H9 (cell line): ENCODE results near the gene SSTR4. TPM values are rescaled to one million over a fixed set of nuclear protein-coding genes. Genes with fewer than 3 reads are reported as not detected.

Experiments used
- DNase-seq: peaks from one replicate; pipeline ENCODE4 v3.0.0-alpha.2; 2017
- H2AFZ ChIP-seq: one replicate; pipeline ENCODE4 v1.6.1; 2013; ENCODE audit warnings: mild to moderate bottlenecking, low read length, control low read depth, moderate library complexity
- H2AK5ac ChIP-seq: 2 replicates; pipeline ENCODE4 v1.6.1; 2013; ENCODE audit warnings: low read length, control low read depth, mixed read lengths; ENCODE audit not compliant: insufficient read length
- H2BK120ac ChIP-seq: one replicate; pipeline ENCODE4 v1.6.1; 2013; ENCODE audit warnings: low read depth, mild to moderate bottlenecking, low read length, control low read depth, inconsistent platforms; ENCODE audit not compliant: poor library complexity, severe bottlenecking
- H2BK12ac ChIP-seq: 2 replicates; pipeline ENCODE4 v1.6.1; 2013; ENCODE audit warnings: low read length, control low read depth, mixed read lengths, low read depth; ENCODE audit not compliant: insufficient read length
- H2BK15ac ChIP-seq: 2 replicates; pipeline ENCODE4 v1.6.1; 2013; ENCODE audit warnings: low read depth, low read length, control low read depth
- H2BK20ac ChIP-seq: one replicate; pipeline ENCODE4 v1.6.1; 2013; ENCODE audit warnings: low read depth, mild to moderate bottlenecking, low read length, control low read depth, inconsistent platforms; ENCODE audit not compliant: poor library complexity, severe bottlenecking
- H2BK5ac ChIP-seq: 2 replicates; pipeline ENCODE4 v1.6.1; 2013; ENCODE audit warnings: low read length, control low read depth, mixed read lengths; ENCODE audit not compliant: insufficient read length
- H3K14ac ChIP-seq: 2 replicates; pipeline ENCODE4 v1.6.1; 2013; ENCODE audit warnings: low read length, control low read depth; ENCODE audit not compliant: insufficient read depth
- H3K18ac ChIP-seq: 2 replicates; pipeline ENCODE4 v1.6.1; 2013; ENCODE audit warnings: low read depth, mild to moderate bottlenecking, mixed read lengths, low read length, control low read depth; ENCODE audit not compliant: insufficient read length
- H3K23ac ChIP-seq: 2 replicates; pipeline ENCODE4 v1.6.1; 2013; ENCODE audit warnings: low read length, control low read depth, mixed read lengths, low read depth; ENCODE audit not compliant: insufficient read length
- H3K23me2 ChIP-seq: 2 replicates; pipeline ENCODE4 v1.6.1; 2013; ENCODE audit warnings: low read depth, mild to moderate bottlenecking, mixed read lengths, low read length, control low read depth; ENCODE audit not compliant: insufficient read length, poor library complexity, severe bottlenecking
- H3K27ac ChIP-seq: 2 replicates; pipeline ENCODE4 v1.5.1; 2013; ENCODE audit warnings: low read length, control low read depth, mixed read lengths, low read depth; ENCODE audit not compliant: insufficient read length
- H3K27me3 ChIP-seq: 2 replicates; pipeline ENCODE4 v1.6.1; 2013; ENCODE audit warnings: low read length, control low read depth, inconsistent platforms; ENCODE audit not compliant: insufficient read depth
- H3K4ac ChIP-seq: 2 replicates; pipeline ENCODE4 v1.6.1; 2013; ENCODE audit warnings: low read depth, mild to moderate bottlenecking, control low read depth, inconsistent platforms, low read length, moderate library complexity
- H3K4me1 ChIP-seq: 2 replicates; pipeline ENCODE4 v1.6.1; 2013; ENCODE audit warnings: low read length, control low read depth, inconsistent platforms; ENCODE audit not compliant: insufficient read depth
- H3K4me2 ChIP-seq: 2 replicates; pipeline ENCODE4 v1.6.1; 2013; ENCODE audit warnings: low read length, control low read depth, mixed read lengths; ENCODE audit not compliant: insufficient read length, insufficient read depth
- H3K56ac ChIP-seq: 2 replicates; pipeline ENCODE4 v1.6.1; 2013; ENCODE audit warnings: low read depth, mild to moderate bottlenecking, mixed read lengths, low read length, control low read depth; ENCODE audit not compliant: insufficient read length
- H3K79me1 ChIP-seq: 2 replicates; pipeline ENCODE4 v1.6.1; 2013; ENCODE audit warnings: low read depth, mild to moderate bottlenecking, moderate library complexity, low read length, control low read depth, inconsistent platforms; ENCODE audit not compliant: insufficient read depth, poor library complexity, severe bottlenecking
- H3K79me2 ChIP-seq: 2 replicates; pipeline ENCODE4 v1.6.1; 2013; ENCODE audit warnings: low read length, control low read depth, inconsistent platforms; ENCODE audit not compliant: insufficient read depth
- H3K9ac ChIP-seq: 2 replicates; pipeline ENCODE4 v1.6.1; 2013; ENCODE audit warnings: low read length, control low read depth, mixed read lengths; ENCODE audit not compliant: insufficient read length; ENCODE audit errors: extremely low read depth
- H3K9me3 ChIP-seq: one replicate; pipeline ENCODE4 v1.6.1; 2013; ENCODE audit warnings: low read depth, low read length, inconsistent platforms; ENCODE audit not compliant: control insufficient read depth
- H3T11ph ChIP-seq: one replicate; pipeline ENCODE4 v1.6.1; 2013; ENCODE audit warnings: mild to moderate bottlenecking, low read length, control low read depth, inconsistent platforms
- H4K20me1 ChIP-seq: one replicate; pipeline ENCODE4 v1.6.1; 2013; ENCODE audit not compliant: control insufficient read depth, insufficient read length, insufficient read depth
- H4K5ac ChIP-seq: 2 replicates; pipeline ENCODE4 v1.6.1; 2013; ENCODE audit warnings: low read depth, mild to moderate bottlenecking, mixed read lengths, low read length, control low read depth; ENCODE audit not compliant: insufficient read length
- H4K8ac ChIP-seq: replicated peaks from 2 replicates; pipeline ENCODE4 v1.6.1; 2013; ENCODE audit warnings: low read length, control low read depth, mixed read lengths, low read depth; ENCODE audit not compliant: insufficient read length
- H4K91ac ChIP-seq: 2 replicates; pipeline ENCODE4 v1.6.1; 2013; ENCODE audit warnings: low read depth, mild to moderate bottlenecking, moderate library complexity, mixed read lengths, low read length, control low read depth; ENCODE audit not compliant: insufficient read length
- H3K27ac Mint-ChIP-seq, 3 experiments: 2 replicates in 2 of 3; 3 replicates in 1 of 3; pipeline ENCODE4 v1.8.0; 2020 to 2021; ENCODE audit warnings: mixed read lengths in 3 of 3, mild to moderate bottlenecking in 1 of 3, moderate library complexity in 1 of 3
- H3K27me3 Mint-ChIP-seq: 2 replicates; pipeline ENCODE4 v1.8.0; 2021; ENCODE audit warnings: low read depth, mild to moderate bottlenecking, moderate library complexity, mixed read lengths
- H3K36me3 Mint-ChIP-seq, 3 experiments: 2 replicates in 2 of 3; 3 replicates in 1 of 3; pipeline ENCODE4 v1.8.0; 2020 to 2021; ENCODE audit warnings: low read depth in 3 of 3, mixed read lengths in 3 of 3; ENCODE audit not compliant: insufficient read depth in 1 of 3
- H3K4me1 Mint-ChIP-seq, 2 experiments: 2 replicates each; pipeline ENCODE4 v1.8.0; 2020; ENCODE audit warnings: mixed read lengths in 2 of 2
- H3K4me3 Mint-ChIP-seq, 2 experiments: 2 replicates in 1 of 2; 3 replicates in 1 of 2; pipeline ENCODE4 v1.8.0; 2020 to 2021; ENCODE audit warnings: mild to moderate bottlenecking in 2 of 2, mixed read lengths in 2 of 2, moderate library complexity in 1 of 2
- H3K9me3 Mint-ChIP-seq, 2 experiments: 2 replicates in 1 of 2; 3 replicates in 1 of 2; pipeline ENCODE4 v1.8.0; 2020; ENCODE audit warnings: mild to moderate bottlenecking in 2 of 2, mixed read lengths in 2 of 2, moderate library complexity in 1 of 2
- CTCF ChIP-seq: fragments of 200-600 bp; sonication (generic); conservative IDR thresholded peaks from 3 replicates; pipeline ENCODE4 v1.8.0; 2021; ENCODE audit warnings: antibody characterized with exemption, mild to moderate bottlenecking
- WGBS: extraction: QIAGEN DNeasy Blood & Tissue Kit; methylation state at CpG from one replicate; pipeline ENCODE4 v1.1.7; 2013; ENCODE audit warnings: missing lambda C conversion rate, low lambda C conversion rate, mixed read lengths; ENCODE audit not compliant: insufficient read length; ENCODE audit errors: extremely low coverage; 5-methylcytosine and 5-hydroxymethylcytosine counted together
- total RNA-seq: library from RNA; stranded (reverse); gene quantifications from 2 replicates; pipeline ENCODE4 v1.2.1, GENCODE V29; 2021

Gene SSTR4
- total RNA-seq, 1 experiment from 2014 or later = not detected

- no peak overlapping the region for H3K27ac ChIP-seq
- H4K5ac ChIP-seq = no peak overlapping the region
- no peak overlapping the region for H3T11ph ChIP-seq
- H2BK20ac ChIP-seq = no peak overlapping the region
- H2BK12ac ChIP-seq = no peak overlapping the region
- Mint-ChIP-seq H3K9me3 (no peaks in the 10 kb centered on the region), H3K27ac (no peak overlapping the region), H3K4me3 (no peak overlapping the region), H3K36me3 (peaks cover 0 to 2% (median 0%) of the 10 kb centered on the region in 3 experiments; a peak in 1 of 7 replicates), H3K4me1 (0 out of 4 replicates have a peak, but pooled peaks cover 2 to 3% of the 10 kb centered on the region in 2 experiments), H3K27me3 (peaks cover 72% of the 10 kb centered on the region)
- no peak overlapping the region for H4K91ac ChIP-seq
- no peaks in the 10 kb centered on the region for H3K79me1 ChIP-seq
- no CpG with 5 or more reads among the region's 5 CpGs for WGBS
- no peak overlapping the region for H3K23ac ChIP-seq
- no peak overlapping the region for H3K4me2 ChIP-seq
- H3K4ac ChIP-seq = no peak overlapping the region
- no peaks in the 10 kb centered on the region for H3K23me2 ChIP-seq
- H2BK120ac ChIP-seq = no peak overlapping the region
- H3K4me1 ChIP-seq = no peaks in the 10 kb centered on the region
- no peak overlapping the region for H2AFZ ChIP-seq
- H3K18ac ChIP-seq = no peak overlapping the region
- DNase-seq = no peak
- peaks cover 21% of the 10 kb centered on the region; the same call in 1 of the 2 replicates for H3K27me3 ChIP-seq
- no peak overlapping the region for H3K56ac ChIP-seq
- H3K14ac ChIP-seq = no peak overlapping the region
- H2BK5ac ChIP-seq = no peak overlapping the region
- H2BK15ac ChIP-seq = no peak overlapping the region
- H2AK5ac ChIP-seq = no peak overlapping the region
- no peaks in the 10 kb centered on the region for H3K79me2 ChIP-seq
- TF ChIP-seq CTCF = no peak
- H4K8ac ChIP-seq = no peak overlapping the region
- H3K9ac ChIP-seq = no peak overlapping the region
- no peaks in the 10 kb centered on the region for H4K20me1 ChIP-seq
- H3K9me3 ChIP-seq = no peaks in the 10 kb centered on the region
Observed at GRCh38 chr20:23032750-23033078, 2.4 kb upstream of the SSTR4 start.
